HepG2 (cell line): Measurements from ENCODE around the gene OSBPL5. TPM values are rescaled to one million over a fixed set of nuclear protein-coding genes. Genes with fewer than 3 reads are reported as not detected.
A peak's percentile ranks its signal among the peaks of the same experiment; 100 is the strongest.

ENCODE experiments used
- ATAC-seq: fragments of 200-7000 bp; cut with Tn5 transposase; 3 replicates; pipeline ENCODE4 v1.9.1; 2020; ENCODE audit warnings: mild to moderate bottlenecking, moderate library complexity
- BruUV-seq: library from RNA; stranded (reverse); fragments of 400-500 nt; replicated peaks from 2 replicates; lab custom pipeline; 2021; lab: Mats Ljungman, UMichigan
- CTCF ChIA-PET: fragments of 300-600 bp; formaldehyde crosslinking; extraction: SDS; loops from one replicate; lab custom pipeline; 2021; ENCODE audit warnings: low total read pairs, inconsistent platforms, low intra/inter-chr PET ratio; lab: Yijun Ruan, JAX
- POLR2A ChIA-PET: fragments of 350-600 bp; sonication (Branson Sonifier 250); formaldehyde crosslinking; loops from one replicate; lab custom pipeline; 2020; ENCODE audit warnings: antibody characterized with exemption, inconsistent platforms; lab: Yijun Ruan, JAX
- DNase-seq: peaks from one replicate; pipeline ENCODE4 v3.0.0-alpha.2; 2015; ENCODE audit warnings: low spot score
- FAIRE-seq: peaks from 3 replicates; lab custom pipeline; 2011; peaks lifted over from hg19 to GRCh38; lab: Jason Lieb, UNC
- H2AFZ ChIP-seq: one replicate; pipeline ENCODE4 v1.6.1; 2011; ENCODE audit warnings: low read length, inconsistent platforms
- H3K27ac ChIP-seq: fragments of 300-600 bp; 3 replicates; pipeline ENCODE4 v1.8.0; 2011; ENCODE audit warnings: mixed run types, mild to moderate bottlenecking, mixed read lengths, low read length, inconsistent platforms; ENCODE audit not compliant: insufficient read depth; ENCODE audit errors: extremely low read length
- H3K27me3 ChIP-seq, 2 experiments: fragments of 200-600 bp in 1 of 2; 2 replicates in 1 of 2; 3 replicates in 1 of 2; pipeline versions ENCODE4 v1.6.0 to v1.8.0; 2011; ENCODE audit warnings: low read length in 2 of 2, mild to moderate bottlenecking in 2 of 2, moderate library complexity in 2 of 2, inconsistent platforms in 1 of 2; ENCODE audit not compliant: insufficient read depth in 2 of 2, control insufficient read depth in 1 of 2
- H3K36me3 ChIP-seq, 2 experiments: fragments of 200-600 bp in 1 of 2; replicated peaks in 1 of 2; 2 replicates in 1 of 2; 3 replicates in 1 of 2; pipeline versions ENCODE4 v1.5.1 to v1.8.0; 2011; ENCODE audit warnings: low read length in 2 of 2, inconsistent platforms in 1 of 2; ENCODE audit not compliant: insufficient read depth in 2 of 2, control insufficient read depth in 1 of 2
- H3K4me1 ChIP-seq: 2 replicates; pipeline ENCODE4 v1.5.1; 2012; ENCODE audit warnings: low read length, inconsistent platforms; ENCODE audit not compliant: insufficient read depth
- H3K4me2 ChIP-seq: 2 replicates; pipeline ENCODE4 v1.6.0; 2011; ENCODE audit warnings: low read depth, low read length, inconsistent platforms
- H3K4me3 ChIP-seq, 3 experiments: fragments of 200-600 bp in 1 of 3; sonication (generic), shearing (Covaris generic) in 1 of 3; replicated peaks in 1 of 3; 2 replicates each; pipeline ENCODE4 v1.5.1; 2011 to 2016; ENCODE audit warnings: low read length in 3 of 3, inconsistent platforms in 2 of 3, low read depth in 2 of 3, mild to moderate bottlenecking in 2 of 3, control low read depth in 1 of 3, mixed read lengths in 1 of 3; ENCODE audit not compliant: insufficient read depth in 1 of 3
- H3K79me2 ChIP-seq: one replicate; pipeline ENCODE4 v1.6.1; 2011; ENCODE audit warnings: low read length, inconsistent platforms; ENCODE audit not compliant: insufficient read depth
- H3K9ac ChIP-seq: 2 replicates; pipeline ENCODE4 v1.6.0; 2011; ENCODE audit warnings: mild to moderate bottlenecking, low read depth, low read length, inconsistent platforms; ENCODE audit not compliant: insufficient read depth
- H3K9me3 ChIP-seq: 2 replicates; pipeline ENCODE4 v1.5.1; 2012; ENCODE audit warnings: mild to moderate bottlenecking, low read length
- H4K20me1 ChIP-seq: 2 replicates; pipeline ENCODE4 v1.6.0; 2011; ENCODE audit warnings: inconsistent platforms, mild to moderate bottlenecking, low read length, moderate library complexity; ENCODE audit not compliant: insufficient read depth
- DRAP1 ChIP-seq: IDR thresholded peaks from 2 replicates; pipeline ENCODE4 v1.6.1; 2016; ENCODE audit warnings: missing genetic modification reagents, missing compliant biosample characterization
- EZH2 ChIP-seq: conservative IDR thresholded peaks from 2 replicates; pipeline ENCODE4 v1.6.1; 2012; ENCODE audit warnings: mild to moderate bottlenecking, low read depth, low read length, moderate library complexity
- HNRNPH1 ChIP-seq: fragments of 200-400 bp; formaldehyde crosslinking; optimal IDR thresholded peaks from 2 replicates; pipeline ENCODE3; 2017; ENCODE audit warnings: mild to moderate bottlenecking, low read depth, low read length
- KLF16 ChIP-seq, 2 experiments: sonication (generic) in 1 of 2; formaldehyde crosslinking in 1 of 2; IDR thresholded peaks; 2 replicates each; pipeline versions ENCODE4 v1.6.1 to v1.8.0; 2016 to 2023; ENCODE audit warnings: missing genetic modification reagents in 2 of 2, missing compliant biosample characterization in 1 of 2
- NRL ChIP-seq: sonication (generic); formaldehyde crosslinking; IDR thresholded peaks from 2 replicates; pipeline ENCODE4 v1.5.0; 2020; ENCODE audit warnings: missing genetic modification reagents, mild to moderate bottlenecking, moderate library complexity, borderline replicate concordance
- PPARG ChIP-seq: conservative IDR thresholded peaks from 2 replicates; pipeline ENCODE4 v1.6.1; 2016; ENCODE audit warnings: missing biosample characterization, missing genetic modification reagents
- RCOR2 ChIP-seq: IDR thresholded peaks from 2 replicates; pipeline ENCODE4 v1.6.1; 2016; ENCODE audit warnings: missing biosample characterization, missing genetic modification reagents
- RFXAP ChIP-seq: sonication (generic); formaldehyde crosslinking; IDR thresholded peaks from 2 replicates; pipeline ENCODE4 v1.4.0; 2020; ENCODE audit warnings: missing genetic modification reagents, borderline replicate concordance
- TEAD3 ChIP-seq: optimal IDR thresholded peaks from 2 replicates; pipeline ENCODE3; 2016; ENCODE audit warnings: borderline replicate concordance
- THAP8 ChIP-seq: sonication (generic); formaldehyde crosslinking; IDR thresholded peaks from 2 replicates; pipeline ENCODE4 v1.5.1; 2020; ENCODE audit warnings: missing genetic modification reagents, mild to moderate bottlenecking, borderline replicate concordance
- ZNF12 ChIP-seq: sonication (generic); formaldehyde crosslinking; IDR thresholded peaks from 2 replicates; pipeline ENCODE4 v1.5.0; 2020; ENCODE audit warnings: missing genetic modification reagents
- ZNF232 ChIP-seq: sonication (generic); formaldehyde crosslinking; IDR thresholded peaks from 2 replicates; pipeline ENCODE4 v1.4.0; 2020; ENCODE audit warnings: missing genetic modification reagents, borderline replicate concordance
- ZNF274 ChIP-seq: sonication (generic); formaldehyde crosslinking; IDR thresholded peaks from 2 replicates; pipeline ENCODE4 v1.5.1; 2020; ENCODE audit warnings: mild to moderate bottlenecking, missing genetic modification reagents
- ZNF33B ChIP-seq: sonication (generic); formaldehyde crosslinking; IDR thresholded peaks from 2 replicates; pipeline ENCODE4 v1.5.1; 2020; ENCODE audit warnings: mild to moderate bottlenecking, missing genetic modification reagents
- WGBS: methylation state at CpG from one replicate; pipeline ENCODE4 v1.1.6; 2017; ENCODE audit warnings: low lambda C conversion rate; 5-methylcytosine and 5-hydroxymethylcytosine counted together
- in situ Hi-C: cut with HindIII; loops from 2 replicates; pipeline ENCODE4 v1.10.0; 2017; ENCODE audit warnings: low pct_unique_long_range_greater_than_20kb; ENCODE audit not compliant: extremely low pct_ligation_motif_present
- intact Hi-C: fragments of 100-400 bp; cut with micrococcal nuclease; formaldehyde crosslinking; loops from one replicate; pipeline ENCODE4 v1.10.0; 2022; ENCODE audit not compliant: unreplicated experiment
- polyA plus RNA-seq, 8 experiments: library from polyadenylated mRNA; depleted of rRNA in 3 of 8; stranded (reverse) in 7 of 8; unstranded in 1 of 8; fragments of >200 nt; fragmentation: Illumina TruSeq in 4 of 8; extraction: Trizol in 4 of 8; gene quantifications; 2 replicates each; pipeline versions ENCODE4 v1.2.1 to v1.2.3, GENCODE V29; 2011 to 2016; ENCODE audit warnings: low read depth in 4 of 8, missing spikeins in 1 of 8, mixed read lengths in 1 of 8; ENCODE audit not compliant: insufficient read depth in 1 of 8
- total RNA-seq, 5 experiments: library from RNA; depleted of rRNA; stranded (reverse); fragments of >200 nt; fragmentation: Illumina TruSeq; extraction: Trizol; gene quantifications; 2 replicates each; pipeline ENCODE4 v1.2.3, GENCODE V29; 2016; ENCODE audit warnings: low read depth in 1 of 5

The OSBPL5 gene
- total and polyA plus RNA-seq, 2 of the 13 experiments (the other 11 are each of a cell fraction or from before 2014, with no cell fraction given) = not detected

DNA sequence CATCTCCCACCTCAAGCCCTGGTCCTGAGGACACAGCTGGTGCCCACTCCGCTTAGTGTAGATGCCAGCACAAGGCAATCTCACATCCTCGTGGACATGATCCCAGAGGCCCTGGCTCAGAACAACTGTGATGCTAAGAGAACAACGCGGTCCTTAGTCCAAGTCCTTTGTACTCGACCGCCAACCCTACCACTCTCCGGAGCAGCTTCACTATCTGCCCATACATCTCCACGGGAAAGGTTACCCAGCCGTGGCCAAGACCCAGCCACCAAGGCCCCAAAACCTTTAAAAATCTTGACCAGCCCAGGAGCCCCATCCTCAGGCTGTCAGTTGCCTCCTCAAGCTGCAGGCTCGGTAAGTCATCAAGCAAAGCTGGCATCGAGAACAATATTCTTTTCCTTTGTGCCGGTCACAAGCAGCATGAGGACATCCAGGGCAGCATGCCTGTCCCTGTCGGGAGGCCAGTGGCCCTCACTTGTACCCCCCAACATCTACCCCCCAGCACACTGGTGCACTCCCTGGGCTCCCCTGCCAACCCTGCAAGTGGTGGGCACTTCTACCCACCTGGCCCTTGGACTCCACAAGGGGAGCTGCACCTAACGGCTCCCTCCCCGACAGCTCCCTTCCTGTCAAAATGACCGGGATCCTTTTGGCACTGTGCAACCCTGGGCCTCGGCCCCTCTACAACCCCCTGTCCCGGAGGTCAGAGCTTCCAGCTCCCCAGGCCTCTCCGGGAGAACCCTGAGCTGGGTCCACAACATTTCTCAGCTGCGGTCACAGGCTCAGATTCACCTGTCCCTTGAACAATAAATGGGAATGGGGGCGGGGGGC, 2.5 kb downstream of the OSBPL5 start:
- WGBS = 12% methylated on average over 8 of the region's 21 CpGs
- no peak overlapping the region for H3K4me3 ChIP-seq
- H3K27me3 ChIP-seq = peaks cover 23 to 92% of the 10 kb centered on the region in 2 experiments
- ChIA-PET CTCF (no interaction called here), POLR2A (no interaction called here)
- DNase-seq (no peak), FAIRE-seq (no peak), ATAC-seq (no peak)
- no peak overlapping the region for H3K4me2 ChIP-seq
- no peaks in the 10 kb centered on the region for H3K36me3 ChIP-seq
- no peak overlapping the region for H3K27ac ChIP-seq
- no peak overlapping the region for H3K9ac ChIP-seq
- no peaks in the 10 kb centered on the region for H3K9me3 ChIP-seq
- H2AFZ ChIP-seq = no peak overlapping the region
- in situ Hi-C loops = no loop called here
- H4K20me1 ChIP-seq = peaks cover 3% of the 10 kb centered on the region; the same call in 1 of the 2 replicates
- no TSS peak for BruUV-seq
- TF ChIP-seq THAP8 (CRISPR knock-in tag) = no peak
- TF ChIP-seq EZH2 = peak; percentile 54; the same call in 1 of the 2 replicates
- TF ChIP-seq DRAP1 (CRISPR knock-in tag) = no peak
- no peak for TF ChIP-seq ZNF12
- intact Hi-C loops = no loop called here
- H3K79me2 ChIP-seq = no peaks in the 10 kb centered on the region
- no peaks in the 10 kb centered on the region for H3K4me1 ChIP-seq

- Histone ChIP-seq H3K36me3 (no peaks in the 10 kb centered on the region), H2AFZ (no peak overlapping the region), H3K27ac (no peak overlapping the region), H4K20me1 (peaks cover 3% of the 10 kb centered on the region; the same call in 1 of the 2 replicates), H3K9me3 (no peaks in the 10 kb centered on the region), H3K4me1 (no peaks in the 10 kb centered on the region), H3K4me3 (no peak overlapping the region), H3K27me3 (peaks cover 23 to 92% of the 10 kb centered on the region in 2 experiments), H3K4me2 (no peak overlapping the region), H3K9ac (no peak overlapping the region), H3K79me2 (no peaks in the 10 kb centered on the region)
- POLR2A ChIA-PET = no interaction called here
- intact Hi-C loops = no loop called here
- TF ChIP-seq RFXAP (no peak), HNRNPH1 (no peak), ZNF33B (CRISPR knock-in tag) (no peak), TEAD3 (no peak), ZNF232 (no peak), KLF16 (CRISPR knock-in tag; IDR thresholded peaks at IDR 0.05) (no peak), RCOR2 (no peak), NRL (CRISPR knock-in tag) (no peak), ZNF274 (CRISPR knock-in tag) (no peak), PPARG (CRISPR knock-in tag) (no peak)
- 15% methylated on average over 5 of the region's 7 CpGs for WGBS
- BruUV-seq = no TSS peak
- no peak for ATAC-seq
- FAIRE-seq = no peak
- CTCF ChIA-PET = no interaction called here
- no peak for DNase-seq
- in situ Hi-C loops = no loop called here
These were observed 3.2 kb downstream of the OSBPL5 start for GRCh38 chr11:3161720-3162409.
